Uterus (tissue), 4 donors: ENCODE results near the gene CAPN15. TPM values are rescaled to one million over a fixed set of nuclear protein-coding genes. Genes with fewer than 3 reads are reported as not detected.

ENCODE experiments used
- DNase-seq, 2 donors: peaks; one replicate each; pipeline ENCODE4 v3.0.0-alpha.2; 2019 to 2020
- H3K27ac ChIP-seq, 2 donors: fragments of 200-600 bp; sonication (generic); 1 replicate in 1 of 2; 2 replicates in 1 of 2; pipeline ENCODE4 v1.5.1; 2016 to 2018
- H3K27me3 ChIP-seq, 2 donors: fragments of 200-600 bp; sonication (generic); one replicate each; pipeline ENCODE4 v1.5.1; 2018 to 2019; ENCODE audit warnings: control low read depth in 1 of 2
- H3K36me3 ChIP-seq, 2 donors: fragments of 200-600 bp; sonication (generic); one replicate each; pipeline ENCODE4 v1.5.1; 2019; ENCODE audit warnings: control low read depth in 1 of 2
- H3K4me1 ChIP-seq, 2 donors: fragments of 200-600 bp; sonication (generic); one replicate each; pipeline ENCODE4 v1.5.1; 2018 to 2019; ENCODE audit warnings: control low read depth in 1 of 2
- H3K4me3 ChIP-seq, 2 donors: fragments of 200-600 bp; sonication (generic); 1 replicate in 1 of 2; 2 replicates in 1 of 2; pipeline ENCODE4 v1.5.1; 2018 to 2019; ENCODE audit warnings: mild to moderate bottlenecking in 1 of 2
- H3K9me3 ChIP-seq, 2 donors: fragments of 200-600 bp; sonication (generic); one replicate each; pipeline ENCODE4 v1.5.1; 2019; ENCODE audit warnings: control low read depth in 1 of 2
- POLR2A ChIP-seq, 2 donors: fragments of 450-650 bp; IDR thresholded peaks; one replicate each; pipeline ENCODE4 v1.6.1; 2016; ENCODE audit warnings: antibody characterized with exemption in 2 of 2, mild to moderate bottlenecking in 1 of 2, moderate library complexity in 1 of 2
- intact Hi-C: fragments of 100-400 bp; cut with DNase I; formaldehyde crosslinking; loops from one replicate; pipeline ENCODE4 v1.15.1; 2023; ENCODE audit warnings: low total_unique reads
- total RNA-seq, 4 donors: library from RNA; depleted of rRNA in 3 of 4; stranded (reverse); fragments of >200 nt in 3 of 4; gene quantifications; one replicate each; pipeline versions ENCODE4 v1.1.0 to v1.2.4, GENCODE V29; 2014 to 2023
- TF ChIP-seq, protein P1 (sequence below), 4 experiments: fragments of 200-600 bp in 2 of 4; fragments of 450-650 bp in 2 of 4; sonication (generic) in 2 of 4; IDR thresholded peaks; one replicate each; pipeline ENCODE4 v1.5.1; 2016 to 2019; ENCODE audit warnings: antibody characterized with exemption in 4 of 4, mild to moderate bottlenecking in 2 of 4, moderate library complexity in 1 of 4
- donor health status: DM: yes; HTN: yes; CAD: no.

Gene CAPN15
- total RNA-seq, 4 donors from 2014 or later, result 7.9 to 37.3 (median 19.3) TPM

DNA sequence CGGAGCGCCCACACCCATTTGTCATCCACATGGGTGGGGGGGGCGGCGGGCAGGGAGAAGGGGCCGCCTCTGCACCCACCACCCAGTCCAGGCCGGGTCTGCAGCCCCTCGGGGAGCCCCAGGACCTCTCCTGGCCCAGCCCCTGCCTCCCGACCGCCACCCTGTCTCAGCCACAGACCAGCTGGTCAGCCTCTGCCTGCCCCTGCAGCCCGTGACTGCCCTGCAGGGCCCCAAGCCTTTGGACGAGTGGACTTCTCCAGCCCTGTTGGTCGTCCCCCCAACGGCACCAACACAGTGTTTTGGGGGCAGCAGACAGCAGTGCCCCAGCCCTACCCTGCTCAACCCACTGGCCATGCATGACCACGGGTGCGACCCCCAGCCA lies 33.9 kb downstream of the CAPN15 start:
- Histone ChIP-seq H3K27me3 (peaks cover 0 to 11% of the 10 kb centered on the region in 2 donors), H3K36me3 (no peaks in the 10 kb centered on the region)
- no peak for TF ChIP-seq POLR2A (IDR thresholded peaks at IDR 0.05)
- TF ChIP-seq, protein P1, sequence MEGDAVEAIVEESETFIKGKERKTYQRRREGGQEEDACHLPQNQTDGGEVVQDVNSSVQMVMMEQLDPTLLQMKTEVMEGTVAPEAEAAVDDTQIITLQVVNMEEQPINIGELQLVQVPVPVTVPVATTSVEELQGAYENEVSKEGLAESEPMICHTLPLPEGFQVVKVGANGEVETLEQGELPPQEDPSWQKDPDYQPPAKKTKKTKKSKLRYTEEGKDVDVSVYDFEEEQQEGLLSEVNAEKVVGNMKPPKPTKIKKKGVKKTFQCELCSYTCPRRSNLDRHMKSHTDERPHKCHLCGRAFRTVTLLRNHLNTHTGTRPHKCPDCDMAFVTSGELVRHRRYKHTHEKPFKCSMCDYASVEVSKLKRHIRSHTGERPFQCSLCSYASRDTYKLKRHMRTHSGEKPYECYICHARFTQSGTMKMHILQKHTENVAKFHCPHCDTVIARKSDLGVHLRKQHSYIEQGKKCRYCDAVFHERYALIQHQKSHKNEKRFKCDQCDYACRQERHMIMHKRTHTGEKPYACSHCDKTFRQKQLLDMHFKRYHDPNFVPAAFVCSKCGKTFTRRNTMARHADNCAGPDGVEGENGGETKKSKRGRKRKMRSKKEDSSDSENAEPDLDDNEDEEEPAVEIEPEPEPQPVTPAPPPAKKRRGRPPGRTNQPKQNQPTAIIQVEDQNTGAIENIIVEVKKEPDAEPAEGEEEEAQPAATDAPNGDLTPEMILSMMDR (IDR thresholded peaks at IDR 0.05), result no peak

DNA sequence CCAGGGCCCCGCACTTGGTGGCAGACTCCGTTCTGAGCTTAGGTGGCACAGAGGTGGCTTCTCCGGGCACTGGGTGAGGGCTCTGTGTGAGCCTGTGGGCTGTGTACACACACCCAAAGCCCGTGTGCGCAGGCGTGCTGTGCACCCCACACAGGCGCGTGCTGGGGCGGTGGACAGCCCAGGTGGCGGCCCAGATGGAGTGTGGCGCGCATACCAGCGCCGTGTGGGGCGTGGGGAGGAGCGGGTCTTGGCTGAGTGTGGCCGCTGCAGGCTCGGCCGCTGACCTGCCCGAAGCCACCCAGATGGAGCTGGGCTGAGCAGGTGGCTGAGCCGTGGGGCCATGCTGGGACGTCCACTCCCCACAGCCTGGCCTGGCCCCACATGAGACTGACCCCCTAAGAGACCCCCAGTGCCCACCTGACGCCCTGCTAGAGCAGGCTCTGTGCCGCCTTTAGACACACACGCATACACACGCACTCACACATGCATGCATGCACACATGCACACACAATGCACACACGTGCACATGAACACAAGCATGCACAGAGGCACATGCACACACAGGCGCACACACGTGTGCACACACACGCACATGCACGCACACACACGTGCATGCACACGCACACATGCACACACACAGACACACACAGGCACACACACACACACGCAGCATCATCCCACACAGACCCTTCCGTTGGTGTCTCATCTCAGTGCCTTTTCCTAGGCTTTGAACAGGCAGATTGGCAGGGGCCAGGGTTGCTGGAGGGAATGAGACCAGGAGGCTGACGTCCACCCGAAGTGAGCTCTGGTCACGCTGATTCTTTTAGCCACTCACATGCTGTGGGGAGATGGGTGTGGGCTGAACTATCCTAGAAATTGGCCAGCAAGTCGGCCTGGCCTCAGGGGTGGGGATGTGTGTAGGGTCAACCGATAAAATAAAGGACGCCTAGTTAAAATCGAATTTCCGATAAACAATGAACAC lies 34.7 kb downstream of the CAPN15 start:
- Histone ChIP-seq H3K4me1 (peaks cover 15 to 25% of the 10 kb centered on the region in 2 donors), H3K4me3 (no peak overlapping the region), H3K36me3 (no peaks in the 10 kb centered on the region), H3K9me3 (no peaks in the 10 kb centered on the region), H3K27me3 (peaks cover 0 to 11% of the 10 kb centered on the region in 2 donors), H3K27ac (no peak overlapping the region)
- DNase-seq, result no peak
- no peak for TF ChIP-seq POLR2A (IDR thresholded peaks at IDR 0.05)
- TF ChIP-seq, protein P1 (IDR thresholded peaks at IDR 0.05), result no peak
- intact Hi-C loops, result no loop called here

More for the DNA sequence above, 33.9 kb downstream of the CAPN15 start:
- Histone ChIP-seq H3K27ac (no peak overlapping the region), H3K4me1 (peaks cover 8 to 20% of the 10 kb centered on the region in 2 donors), H3K4me3 (no peak overlapping the region), H3K9me3 (no peaks in the 10 kb centered on the region)
- intact Hi-C loops, result no loop called here
- no peak for DNase-seq

DNA sequence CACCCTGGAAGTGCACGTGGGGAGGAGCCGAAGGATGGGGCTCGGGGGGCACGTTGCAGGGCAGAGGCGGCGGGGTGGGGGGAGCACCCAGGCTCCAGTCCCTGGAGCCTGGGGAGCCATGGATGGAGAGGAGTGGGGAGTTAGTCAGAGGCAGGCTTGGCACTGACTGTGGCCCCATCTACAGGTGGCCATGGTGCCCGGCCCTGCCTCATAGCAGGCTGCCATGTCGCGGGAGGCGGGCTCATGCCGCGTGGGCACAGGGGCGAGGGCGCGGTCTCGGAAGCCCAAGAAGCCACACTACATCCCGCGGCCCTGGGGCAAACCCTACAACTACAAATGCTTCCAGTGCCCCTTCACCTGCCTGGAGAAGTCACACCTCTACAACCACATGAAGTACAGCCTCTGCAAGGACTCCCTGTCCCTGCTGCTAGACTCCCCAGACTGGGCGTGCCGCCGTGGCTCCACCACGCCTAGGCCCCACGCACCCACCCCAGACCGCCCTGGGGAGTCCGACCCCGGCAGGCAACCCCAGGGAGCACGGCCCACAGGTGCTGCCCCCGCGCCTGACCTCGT lies 35.6 kb downstream of the CAPN15 start:
- no peak overlapping the region for H3K27ac ChIP-seq
- peaks cover 0 to 11% of the 10 kb centered on the region in 2 donors for H3K27me3 ChIP-seq
- no peak for DNase-seq
- TF ChIP-seq, protein P1 (IDR thresholded peaks at IDR 0.05), result no peak
- TF ChIP-seq POLR2A (IDR thresholded peaks at IDR 0.05), result no peak
- H3K4me1 ChIP-seq, result peaks cover 15 to 25% of the 10 kb centered on the region in 2 donors
- no peaks in the 10 kb centered on the region for H3K9me3 ChIP-seq
- no peak overlapping the region for H3K4me3 ChIP-seq
- H3K36me3 ChIP-seq, result no peaks in the 10 kb centered on the region
- intact Hi-C loops, result no loop called here

DNA sequence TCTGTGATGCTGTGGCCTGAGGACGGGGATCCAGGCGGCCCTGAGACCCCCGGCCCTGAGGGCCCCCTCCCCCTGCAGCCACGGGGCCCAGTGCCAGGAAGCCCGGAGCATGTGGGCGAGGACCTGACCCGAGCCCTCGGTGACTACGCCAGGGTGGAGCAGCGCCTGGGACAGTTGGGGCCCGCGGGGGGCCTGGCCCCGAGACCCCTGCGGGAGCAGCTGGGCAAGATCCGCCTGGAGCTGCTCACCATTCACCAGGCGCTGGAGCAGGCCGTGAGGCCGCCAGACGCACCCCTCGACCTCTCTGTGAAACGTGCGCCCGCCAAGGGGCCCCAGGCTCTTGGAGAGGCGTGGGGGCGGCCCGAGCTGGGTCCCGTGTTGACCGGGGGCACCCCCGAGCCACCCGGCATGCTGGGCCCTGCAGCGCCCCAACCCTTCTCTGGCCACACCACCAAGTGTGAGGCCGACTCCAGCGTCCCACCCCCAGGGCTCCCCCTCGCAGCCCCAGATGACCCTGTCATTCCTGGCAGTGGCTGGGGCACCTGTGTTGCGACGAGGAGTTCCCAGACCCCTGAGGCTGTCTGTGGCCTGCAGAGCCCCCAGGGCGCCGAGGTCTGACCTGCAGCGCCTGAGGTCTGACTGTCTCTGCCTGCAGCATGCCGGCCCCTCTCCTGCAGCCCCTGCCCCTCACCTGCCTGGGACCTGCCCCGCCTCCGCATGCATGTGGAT lies 37.3 kb downstream of the CAPN15 start:
- Histone ChIP-seq H3K36me3 (no peaks in the 10 kb centered on the region), H3K27ac (no peak overlapping the region), H3K4me3 (no peak overlapping the region), H3K27me3 (peaks cover 0 to 11% of the 10 kb centered on the region in 2 donors), H3K9me3 (no peaks in the 10 kb centered on the region), H3K4me1 (peaks cover 15 to 19% of the 10 kb centered on the region in 2 donors)
- DNase-seq, result no peak
- intact Hi-C loops, result no loop called here
- TF ChIP-seq, protein P1 (IDR thresholded peaks at IDR 0.05), result no peak
- TF ChIP-seq POLR2A (IDR thresholded peaks at IDR 0.05), result no peak
